ENCODE measurements around the gene SPOCK2. TPM values are rescaled to one million over a fixed set of nuclear protein-coding genes. Genes with fewer than 3 reads are reported as not detected.

Gene SPOCK2
- total RNA-seq, 1 experiment from 2014 or later = 1.8 TPM

GRCh38 chr10:72035252-72035887 lies 53.0 kb downstream of the SPOCK2 start:
- Histone ChIP-seq H3K27ac (ENCODE audit: insufficient read length, low read depth, low read length) (no peak overlapping the region), H3K4ac (ENCODE audit: low read depth, low read length) (no peak overlapping the region), H3K56ac (ENCODE audit: insufficient read length, low read depth, low read length) (no peak overlapping the region), H2BK5ac (ENCODE audit: insufficient read length, low read length) (no peak overlapping the region), H3K79me1 (ENCODE audit: insufficient read depth, low read depth, low read length, poor library complexity, severe bottlenecking) (no peaks in the 10 kb centered on the region), H4K8ac (replicated peaks; ENCODE audit: insufficient read length, low read depth, low read length) (no peak overlapping the region), H4K20me1 (ENCODE audit: control insufficient read depth, insufficient read depth, insufficient read length) (no peaks in the 10 kb centered on the region), H3K4me2 (ENCODE audit: insufficient read depth, insufficient read length, low read length) (no peak overlapping the region), H3K27me3 (ENCODE audit: insufficient read depth, low read length) (no peaks in the 10 kb centered on the region), H2AFZ (ENCODE audit: low read length) (no peak overlapping the region), H2BK120ac (ENCODE audit: low read depth, low read length, poor library complexity, severe bottlenecking) (no peak overlapping the region), H2BK15ac (ENCODE audit: low read depth, low read length) (no peak overlapping the region; the same call in 1 of the 2 replicates), H4K91ac (ENCODE audit: insufficient read length, low read depth, low read length) (no peak overlapping the region), H2BK20ac (ENCODE audit: low read depth, low read length, poor library complexity, severe bottlenecking) (no peak overlapping the region), H3K9ac (ENCODE audit: extremely low read depth, insufficient read length, low read length) (no peak overlapping the region), H3K18ac (ENCODE audit: insufficient read length, low read depth, low read length) (no peak overlapping the region), H3K14ac (ENCODE audit: insufficient read depth, low read length) (no peak overlapping the region), H2BK12ac (ENCODE audit: insufficient read length, low read depth, low read length) (no peak overlapping the region), H3T11ph (ENCODE audit: low read length) (no peak overlapping the region), H3K23me2 (ENCODE audit: insufficient read length, low read depth, low read length, poor library complexity, severe bottlenecking) (no peaks in the 10 kb centered on the region), H3K9me3 (ENCODE audit: control insufficient read depth, low read depth, low read length) (no peaks in the 10 kb centered on the region), H3K23ac (ENCODE audit: insufficient read length, low read depth, low read length) (no peak overlapping the region), H4K5ac (ENCODE audit: insufficient read length, low read depth, low read length) (no peak overlapping the region), H3K4me1 (ENCODE audit: insufficient read depth, low read length) (no peaks in the 10 kb centered on the region), H3K79me2 (ENCODE audit: insufficient read depth, low read length) (no peaks in the 10 kb centered on the region), H2AK5ac (ENCODE audit: insufficient read length, low read length) (no peak overlapping the region)
- DNase-seq = no peak
- Mint-ChIP-seq H3K36me3 (ENCODE audit: insufficient read depth in 1 of 3, low read depth in 3 of 3) (no peaks in the 10 kb centered on the region), H3K4me1 (peaks cover 13 to 15% of the 10 kb centered on the region in 2 experiments), H3K9me3 (no peaks in the 10 kb centered on the region), H3K4me3 (no peak overlapping the region), H3K27ac (no peak overlapping the region; a peak in 2 of 7 replicates), H3K27me3 (ENCODE audit: low read depth) (peaks cover 15% of the 10 kb centered on the region)
- no peak for TF ChIP-seq CTCF (conservative IDR thresholded peaks at IDR 0.05)
- WGBS (ENCODE audit: extremely low coverage, insufficient read length, low lambda C conversion rate) = no CpG with 5 or more reads among the region's 13 CpGs
